Fibroblast of skin of left quadriceps (primary cell): ENCODE measurements around the gene DNER.
"Not testable (repeated sequence)": the region's sequence is repeated elsewhere in the genome, so short reads cannot be mapped to it uniquely, and the experiment has no call there.

Experiments
- DNase-seq, 2 experiments: peaks; one replicate each; pipeline ENCODE4 v3.0.0-alpha.2; 2013; ENCODE audit warnings: low read depth in 2 of 2

The DNER gene

DNA sequence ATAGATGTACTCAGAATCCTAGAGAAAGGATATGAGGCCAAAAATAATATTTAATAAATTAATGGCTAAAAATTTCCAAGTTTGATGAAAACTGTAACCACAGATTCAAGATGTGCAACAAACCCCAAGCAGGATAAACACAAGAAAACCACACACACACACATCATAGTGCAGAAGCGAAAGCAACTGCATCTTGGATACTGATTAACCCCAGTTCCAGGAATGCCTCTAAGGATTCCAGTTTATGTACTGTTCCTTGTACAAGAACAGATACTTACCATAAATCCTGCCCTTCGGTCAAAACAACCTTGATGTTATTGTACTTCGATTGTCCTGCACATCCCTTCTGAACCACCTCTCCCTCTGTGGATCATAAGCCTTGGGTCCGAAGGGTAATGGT, 320.4 kb downstream of the DNER start:
- no peak for DNase-seq

DNA sequence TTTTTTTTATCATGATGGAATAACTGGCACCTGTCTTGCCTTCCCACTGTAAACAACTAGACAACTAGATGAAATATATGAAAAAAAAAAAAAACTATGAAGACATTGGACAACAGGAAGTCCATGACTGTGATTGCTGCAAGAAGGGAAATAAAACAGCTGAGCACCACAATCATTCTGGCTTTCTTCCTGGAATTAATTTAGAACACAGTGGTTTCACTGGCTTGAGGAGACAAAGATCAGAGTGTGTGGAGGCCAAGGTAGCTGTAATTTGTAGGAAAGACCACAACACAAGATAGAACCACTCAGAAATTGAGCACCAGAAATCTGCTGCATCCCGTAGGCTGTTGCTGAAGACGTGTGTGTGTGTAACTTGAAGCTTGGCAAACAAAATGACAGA, 322.2 kb downstream of the DNER start:
- no peak for DNase-seq

DNA sequence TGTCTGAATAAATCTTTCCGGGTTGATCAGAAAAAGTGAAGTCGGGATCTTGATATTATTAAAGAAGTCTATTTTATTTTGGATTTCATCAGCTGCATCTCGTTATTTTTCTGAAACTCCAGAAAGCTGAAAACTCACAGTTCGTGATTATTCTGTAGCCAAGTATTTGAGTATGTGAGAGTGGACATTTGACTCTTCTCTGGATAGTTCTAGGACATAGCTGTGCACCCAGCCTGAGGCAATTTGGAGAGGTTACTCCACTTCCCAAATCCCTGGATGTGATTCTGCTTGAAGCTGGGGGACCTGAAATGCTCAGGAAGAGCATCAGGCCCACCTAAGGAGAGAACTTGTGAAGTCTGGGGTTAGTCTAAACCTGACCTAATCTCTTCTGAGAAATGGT, 325.6 kb downstream of the DNER start:
- no peak for DNase-seq

DNA sequence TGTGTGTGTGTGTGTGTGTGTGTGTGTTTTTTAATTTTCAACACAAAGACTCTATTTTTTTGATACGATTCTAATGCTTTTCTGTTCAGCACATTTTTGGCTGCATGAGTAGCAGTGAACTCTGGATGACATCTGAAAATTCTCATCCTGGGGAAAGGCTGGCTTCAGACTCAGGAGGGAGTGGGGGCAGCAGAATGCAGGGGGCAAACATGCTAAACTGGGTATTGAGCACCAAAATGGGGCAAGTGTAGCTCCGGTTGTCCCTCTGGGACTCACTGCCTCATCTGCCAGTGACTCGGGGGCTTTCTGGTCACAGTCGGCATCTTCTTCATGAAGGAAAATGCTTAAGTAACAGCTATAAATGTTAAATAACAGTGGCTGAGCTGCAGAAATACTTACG, 326.5 kb downstream of the DNER start:
- no peak for DNase-seq

DNA sequence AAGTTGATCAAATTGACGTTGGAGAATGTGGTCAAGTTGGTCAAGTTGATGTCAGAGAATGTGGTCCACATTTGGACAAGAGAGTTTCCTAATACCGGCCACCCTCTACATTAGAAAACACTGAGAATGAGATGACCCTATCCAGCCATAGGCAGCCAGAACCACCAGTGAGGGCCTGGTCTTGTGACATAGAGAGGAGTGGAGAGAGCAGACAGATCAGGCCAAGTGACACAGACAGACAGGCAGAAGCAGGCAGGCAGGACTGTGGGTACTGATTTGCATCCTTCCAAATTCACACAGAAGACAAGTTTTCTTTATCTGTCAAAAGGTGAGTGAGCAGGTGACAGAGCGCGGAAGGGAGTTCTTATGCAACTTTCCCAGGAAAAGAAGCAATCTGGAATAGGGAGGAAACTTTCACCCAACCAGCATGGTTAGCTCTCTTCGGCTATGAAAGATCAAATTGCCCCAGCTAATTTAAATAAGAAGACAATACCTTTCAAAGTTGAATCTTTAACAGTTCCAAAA, 334.2 kb downstream of the DNER start:
- no peak for DNase-seq

DNA sequence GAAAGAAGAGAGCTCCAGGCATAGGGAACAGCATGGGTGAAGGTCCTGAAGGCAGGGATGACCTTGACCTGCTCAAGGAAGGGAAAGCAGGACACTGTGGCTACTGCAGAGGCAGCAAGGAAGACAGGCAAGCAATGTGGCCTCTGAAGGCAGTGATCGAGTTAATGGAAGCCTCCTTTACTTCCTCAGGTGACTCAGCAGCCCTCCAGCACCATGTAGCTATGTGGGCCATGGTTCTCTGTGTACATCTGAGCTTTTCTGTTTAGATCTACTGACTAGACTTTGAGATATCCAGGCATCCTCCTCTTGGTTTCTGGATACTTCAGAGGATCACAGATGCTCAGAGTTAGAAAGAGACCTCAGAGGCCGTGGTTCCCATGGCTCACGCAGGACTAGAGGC, 336.0 kb downstream of the DNER start:
- DNase-seq = no peak

DNA sequence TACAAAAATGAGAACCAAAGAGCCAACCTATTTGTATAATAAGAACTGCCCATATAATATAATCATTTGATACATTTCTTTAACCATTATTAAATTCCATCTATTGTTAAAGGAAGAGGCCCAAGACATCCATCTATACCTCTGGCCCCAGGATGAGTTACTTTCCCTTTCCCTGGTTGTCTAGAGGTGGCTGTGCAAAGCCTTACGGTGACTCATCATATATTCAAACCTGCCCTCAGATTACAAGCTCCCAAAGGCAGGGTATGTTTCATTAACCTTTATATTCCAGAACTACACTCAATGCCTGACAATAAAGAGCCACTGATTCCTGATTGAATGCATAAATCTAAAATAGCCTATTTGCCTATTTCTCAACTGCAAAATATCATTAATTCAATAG, 337.5 kb downstream of the DNER start:
- no peak for DNase-seq

DNA sequence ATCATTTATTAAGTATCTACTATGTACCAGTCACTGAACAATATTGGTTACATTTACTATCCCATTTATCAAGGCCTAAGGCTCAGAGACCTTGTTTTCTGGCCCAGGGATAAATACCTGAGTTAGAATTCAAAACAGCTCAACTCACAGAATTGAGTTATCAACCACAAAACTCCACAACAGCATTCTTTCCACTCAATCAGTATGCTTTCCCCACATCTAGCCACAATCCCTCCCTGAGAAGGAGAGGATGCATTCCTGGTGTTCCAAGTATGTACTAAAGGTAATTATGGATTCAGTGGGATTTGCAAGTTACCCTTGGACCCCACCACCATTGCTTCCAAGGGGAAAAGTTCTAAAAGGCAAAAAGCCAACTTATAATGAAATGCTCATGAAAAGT, 339.1 kb downstream of the DNER start:
- DNase-seq = peak in 1 of 2 experiments; percentile 7

DNA sequence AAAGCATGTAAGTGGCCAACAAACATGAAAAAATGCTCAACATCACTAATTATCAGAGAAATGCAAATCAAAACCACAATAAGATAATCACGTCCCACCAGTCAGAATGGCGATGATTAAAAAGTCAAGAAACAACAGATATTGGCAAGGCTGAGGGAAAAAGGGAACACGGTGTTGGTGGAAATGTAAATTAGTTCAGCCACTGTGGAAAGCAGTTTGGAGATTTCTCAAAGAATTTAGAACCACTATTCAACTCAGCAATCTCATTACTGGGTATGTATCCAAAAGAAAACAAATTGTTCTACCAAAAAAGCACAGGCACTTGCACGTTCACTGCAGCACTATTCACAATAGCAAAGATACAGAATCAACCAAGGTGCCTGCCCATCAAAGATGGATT, 341.0 kb downstream of the DNER start:
- DNase-seq = not testable (repeated sequence)

DNA sequence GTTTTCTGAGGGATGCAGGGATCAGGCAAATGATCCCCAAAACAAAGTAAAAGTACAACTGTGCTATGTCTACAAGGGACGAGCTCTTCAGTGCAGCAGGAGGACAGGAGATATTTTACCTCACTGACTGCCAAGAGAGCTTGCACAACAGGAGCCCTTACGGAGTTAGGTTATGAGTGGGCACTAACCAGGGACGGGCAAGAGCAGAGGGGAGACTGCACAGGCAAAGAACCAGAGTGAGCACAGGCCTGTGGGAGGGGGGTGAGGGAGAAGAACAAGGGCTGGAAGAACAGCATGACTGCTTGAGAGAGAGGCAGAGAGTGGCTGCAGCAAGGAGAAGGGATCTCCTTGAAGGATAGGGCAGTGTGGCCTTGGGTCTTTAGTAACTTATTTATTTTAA, 342.1 kb downstream of the DNER start:
- no peak for DNase-seq

DNA sequence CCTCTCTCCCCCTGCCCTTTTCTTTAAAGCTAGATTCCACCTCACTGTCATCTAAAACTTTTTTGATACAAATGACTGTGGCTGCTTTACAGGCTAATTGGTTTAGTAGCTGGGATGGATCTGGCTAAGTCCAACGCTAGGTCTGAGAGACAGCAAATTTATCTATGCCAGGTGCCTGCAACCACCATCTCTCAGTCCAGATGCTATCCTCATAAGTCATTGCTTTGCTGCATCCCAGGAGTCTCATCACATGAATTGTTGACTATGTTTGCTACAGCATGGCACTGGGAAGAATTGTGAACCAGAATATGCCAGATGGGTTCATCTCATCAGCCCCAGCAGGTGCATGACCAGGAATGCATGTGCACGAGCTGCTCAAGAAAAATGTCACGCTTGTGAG, 343.3 kb downstream of the DNER start:
- no peak for DNase-seq

DNA sequence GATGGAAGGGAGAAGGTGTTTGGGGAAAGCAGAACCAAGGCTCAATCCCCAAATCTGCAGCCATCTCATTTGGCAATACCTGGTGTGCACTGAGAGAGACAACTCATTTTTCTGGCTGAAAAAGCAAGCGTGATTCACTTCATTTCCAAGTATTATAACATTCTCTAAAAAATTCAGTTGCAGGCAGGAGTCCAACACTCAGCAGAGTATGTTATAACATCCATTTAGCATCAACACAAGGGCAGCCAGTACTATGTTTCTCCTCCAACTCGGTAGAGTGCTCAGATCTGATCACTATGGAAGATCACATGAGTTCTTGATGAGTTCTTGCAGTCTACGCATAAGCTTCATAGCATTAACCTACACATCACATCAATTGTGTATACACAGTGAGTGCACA, 343.8 kb downstream of the DNER start:
- DNase-seq = no peak

DNA sequence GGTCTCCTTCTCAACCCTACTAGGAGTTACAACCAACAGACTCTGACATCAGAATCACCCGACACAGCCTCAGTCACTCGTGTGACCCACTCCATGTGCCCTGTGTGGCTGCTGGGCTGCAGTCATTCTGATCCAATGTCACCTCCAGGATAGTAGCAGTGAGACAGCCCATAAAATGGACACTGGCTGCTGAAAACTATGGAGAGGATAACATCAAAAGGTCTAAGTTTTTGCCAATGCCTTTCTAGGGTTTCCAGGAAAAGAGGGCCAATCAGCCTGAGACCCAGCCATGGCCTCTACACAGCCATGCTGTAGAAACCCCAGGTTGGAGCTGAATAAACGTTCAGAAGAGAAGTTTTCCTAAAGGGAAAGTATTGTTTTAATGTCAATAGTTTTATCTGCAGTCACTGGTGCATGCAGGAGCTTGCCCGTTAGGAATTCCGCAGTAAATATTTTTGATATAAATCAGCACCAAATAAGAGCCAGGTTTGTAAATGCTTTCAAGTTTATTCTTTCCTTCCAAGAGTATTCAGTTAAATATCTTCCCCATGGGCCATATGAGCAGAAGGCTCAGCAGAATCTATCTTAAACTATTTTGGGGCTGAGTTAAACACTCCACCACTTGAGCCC, 351.1 kb downstream of the DNER start:
- DNase-seq = no peak

DNA sequence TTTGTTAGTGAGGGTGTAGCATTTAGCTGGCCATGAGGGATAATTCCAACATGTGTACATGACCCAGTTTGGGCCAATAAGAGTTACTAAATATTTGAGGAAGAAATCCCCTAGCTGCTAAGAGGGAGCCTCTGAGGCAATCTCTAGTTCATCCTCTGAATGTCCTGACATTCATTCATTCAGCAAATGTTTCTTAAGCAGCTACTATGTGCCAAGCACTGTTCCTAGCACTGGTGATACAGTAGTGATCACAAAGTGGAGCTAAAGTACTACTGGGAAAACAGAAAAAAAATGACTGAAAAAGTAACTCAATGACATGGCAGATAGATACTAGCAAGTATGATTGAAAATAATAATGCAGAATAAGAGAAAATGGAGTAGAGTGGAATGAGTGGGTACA, 363.5 kb downstream of the DNER start:
- DNase-seq = no peak

DNA sequence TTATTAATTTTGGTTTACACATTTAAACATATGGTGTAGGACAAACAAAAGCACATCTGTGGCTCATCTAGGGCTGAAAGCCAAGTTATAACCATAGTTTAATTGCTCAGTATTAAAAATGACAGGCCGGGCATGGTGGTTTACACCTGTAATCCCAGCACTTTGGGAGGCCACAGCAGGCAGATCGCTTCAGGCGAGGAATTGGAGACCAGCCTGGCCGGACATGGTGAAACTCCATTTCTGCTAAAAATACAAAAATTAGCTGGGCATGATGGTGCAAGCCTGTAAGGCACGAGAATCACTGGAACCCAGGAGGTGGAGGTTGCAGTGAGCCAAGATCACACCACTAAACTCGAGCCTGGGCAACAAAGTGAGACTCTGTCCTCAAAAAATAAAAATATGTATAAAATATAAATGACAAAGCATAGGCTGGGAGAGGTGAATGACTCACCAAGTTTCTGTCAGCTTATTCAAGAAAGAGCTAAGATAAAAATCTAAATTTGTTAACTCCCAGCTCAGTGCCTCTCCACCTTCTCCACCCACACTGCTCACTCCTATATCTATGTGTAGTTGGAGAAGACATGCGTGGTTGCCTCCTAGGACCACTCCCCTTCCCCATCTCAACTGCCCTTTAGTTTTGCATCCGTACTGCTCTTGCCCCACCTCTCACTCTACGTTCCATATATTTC, 364.1 kb downstream of the DNER start:
- DNase-seq = no peak

DNA sequence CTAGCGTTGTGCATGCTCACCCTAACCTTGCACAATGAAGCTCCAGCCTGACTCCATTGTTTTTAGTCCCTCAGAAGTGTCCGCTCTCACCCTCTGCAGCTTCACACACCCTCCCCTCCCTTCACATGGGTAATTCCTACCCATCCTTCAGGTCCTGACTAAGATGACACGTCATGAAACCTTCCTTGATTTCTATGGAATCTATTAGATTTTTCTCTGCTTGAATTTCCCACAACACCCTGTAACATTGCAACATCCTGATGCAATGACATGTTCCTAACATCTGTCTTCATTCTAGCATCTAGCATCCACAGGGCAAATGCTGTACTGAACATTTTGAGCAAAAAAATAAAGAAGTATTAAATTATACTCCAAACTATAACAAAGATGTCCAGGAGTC, 366.2 kb downstream of the DNER start:
- peak in 1 of 2 experiments; percentile 35 for DNase-seq

DNA sequence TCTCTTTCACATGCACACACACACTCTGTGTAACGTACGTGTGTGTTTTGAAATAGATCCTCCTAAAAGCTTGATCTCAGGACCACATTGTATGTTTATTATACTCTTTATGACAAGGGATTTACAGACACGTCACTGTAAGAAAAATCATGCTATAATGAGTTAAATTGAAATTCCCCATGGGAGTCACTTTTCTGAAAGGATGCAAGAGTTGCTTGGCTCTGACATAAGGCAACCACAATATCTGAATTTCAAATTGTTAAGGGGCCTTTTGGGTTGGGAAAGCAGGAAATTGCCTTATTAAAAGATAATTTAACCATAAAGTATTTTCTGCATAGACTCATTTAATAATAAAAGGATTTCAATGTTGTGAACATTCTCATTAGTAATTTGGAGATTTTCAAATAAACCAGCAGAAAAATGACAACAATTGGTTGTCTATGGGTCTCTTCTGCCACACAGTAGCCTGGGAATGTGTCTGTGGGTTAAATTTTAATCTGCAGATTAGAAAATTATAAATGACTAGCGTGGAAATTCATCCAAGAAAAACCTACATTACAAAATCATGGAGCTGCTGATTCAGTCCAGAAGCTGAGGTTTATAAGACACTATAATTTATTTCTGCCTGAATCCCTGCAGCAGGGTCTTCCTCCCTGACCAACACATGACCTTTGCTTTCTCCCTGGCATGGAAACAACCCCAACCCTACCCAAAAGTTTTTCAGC, 367.4 kb downstream of the DNER start:
- no peak for DNase-seq

DNA sequence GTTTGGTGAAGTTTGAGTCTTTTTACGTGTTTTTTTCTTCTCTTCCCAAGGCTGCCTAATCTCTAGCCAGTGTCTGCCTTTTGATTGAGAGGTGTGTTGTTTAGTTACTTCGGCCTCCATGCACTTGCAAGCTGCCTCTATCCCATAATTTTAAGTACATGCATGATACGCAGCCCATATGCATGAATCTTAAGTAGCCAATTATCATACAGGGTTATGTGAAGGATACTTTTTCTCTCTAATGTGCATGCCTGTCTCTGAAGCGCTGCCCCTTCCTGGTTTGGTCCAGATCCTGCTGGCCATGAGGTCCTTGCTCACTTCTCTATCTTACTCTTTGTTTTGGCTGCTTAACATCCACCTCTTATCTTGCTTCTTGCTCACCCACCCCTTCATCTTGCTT, 369.4 kb downstream of the DNER start:
- no peak for DNase-seq

DNA sequence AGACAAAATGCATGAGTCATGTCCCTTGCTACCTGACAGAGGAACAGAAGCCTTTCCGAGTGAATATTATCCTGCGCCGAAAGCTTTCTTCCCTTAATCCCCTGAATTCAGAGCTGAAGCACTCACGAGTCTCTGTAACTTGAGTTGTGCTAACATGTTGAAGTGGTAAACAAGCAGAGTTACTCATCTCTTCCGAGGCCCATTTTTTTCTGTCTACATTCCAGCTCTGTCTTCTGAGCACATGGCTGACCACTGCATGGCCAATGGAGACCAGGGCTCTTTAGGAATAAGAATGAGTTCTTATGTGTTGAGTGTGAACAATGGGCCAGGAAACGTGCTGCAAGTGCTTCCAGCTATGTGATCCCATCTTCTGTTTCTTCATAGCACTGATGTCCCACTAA, 370.2 kb downstream of the DNER start:
- DNase-seq = peak in 1 of 2 experiments; percentile 14

DNA sequence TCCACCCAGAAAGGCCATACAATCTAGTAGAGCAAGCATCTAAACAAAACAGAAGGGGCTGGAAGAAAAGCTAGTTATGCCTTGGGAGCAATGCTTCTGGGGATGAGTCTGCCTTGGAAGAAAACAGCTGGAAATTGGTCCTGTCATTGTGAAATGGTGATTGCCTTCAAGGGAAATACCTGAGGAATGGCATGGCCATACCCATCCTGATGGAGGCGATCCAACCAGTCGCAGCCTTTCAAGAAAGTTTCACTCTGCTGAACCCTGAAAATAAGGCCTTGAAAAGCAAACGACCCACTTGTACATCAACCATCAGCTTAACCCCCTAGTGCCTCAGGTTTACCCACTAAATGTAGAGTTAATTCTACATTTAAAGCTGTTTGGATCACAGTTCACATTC, 370.7 kb downstream of the DNER start:
- DNase-seq = no peak

DNA sequence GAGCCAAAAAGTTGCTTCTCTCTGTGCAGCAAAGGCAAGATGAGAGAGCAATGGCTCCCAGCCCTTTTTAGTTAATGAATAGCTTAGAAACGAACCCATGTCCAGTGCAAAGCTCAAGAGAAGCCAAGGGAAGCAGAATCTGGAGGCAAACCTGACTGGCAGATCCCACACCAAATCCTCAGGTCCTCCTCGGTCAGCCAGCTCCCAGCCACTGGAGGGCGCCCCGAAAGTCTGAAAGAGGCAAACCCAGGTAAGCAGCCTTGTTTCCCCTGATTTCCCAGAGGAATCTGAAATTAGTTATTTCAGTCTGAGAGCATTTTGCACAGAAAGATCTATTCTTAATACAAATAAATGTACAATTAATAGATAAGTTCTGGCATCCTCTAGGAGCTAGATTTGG, 372.0 kb downstream of the DNER start:
- no peak for DNase-seq

DNA sequence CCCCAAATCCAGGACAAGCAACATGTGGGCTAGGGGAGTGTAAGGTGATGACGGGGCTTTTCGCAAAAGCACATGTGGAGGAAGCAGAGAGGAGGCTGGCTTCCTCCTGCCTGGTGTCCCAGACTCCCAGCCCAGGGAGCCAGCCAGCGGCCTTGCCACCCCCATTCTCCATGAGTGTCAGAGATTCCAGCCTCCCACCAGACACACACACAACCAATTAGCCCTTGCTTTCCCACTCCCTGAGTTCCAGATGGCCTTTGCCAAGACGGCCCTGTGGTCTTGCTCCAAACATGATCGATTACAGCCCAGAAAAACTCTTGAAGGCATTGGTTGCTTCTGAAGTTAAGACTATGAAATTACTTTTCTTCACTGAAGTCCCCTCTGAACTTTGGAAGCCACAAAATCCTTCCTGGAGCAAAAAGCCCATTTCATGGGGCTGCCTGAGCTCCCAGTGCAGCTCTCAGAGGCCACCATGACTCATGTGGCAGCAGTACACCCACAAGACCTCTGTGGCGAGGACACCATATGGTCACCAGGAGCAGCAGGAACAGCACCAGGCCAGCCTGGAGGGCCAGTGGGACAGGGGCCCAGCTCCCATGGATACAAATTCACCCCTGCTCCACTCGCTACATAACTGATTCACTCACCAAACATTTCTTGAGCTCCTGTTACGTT, 374.1 kb downstream of the DNER start:
- DNase-seq = peak in 1 of 2 experiments; percentile 13
